Camera-type eye (tissue), 1 donor: ENCODE results near the gene DSC2. TPM values are rescaled to one million over a fixed set of nuclear protein-coding genes. Genes with fewer than 3 reads are reported as not detected.

Source experiments
- total RNA-seq: library from RNA; depleted of rRNA; stranded (reverse); fragments of >200 nt; gene quantifications from one replicate; pipeline ENCODE4 v1.2.3, GENCODE V29; 2014

Gene DSC2
- 20.9 TPM for total RNA-seq

DNA sequence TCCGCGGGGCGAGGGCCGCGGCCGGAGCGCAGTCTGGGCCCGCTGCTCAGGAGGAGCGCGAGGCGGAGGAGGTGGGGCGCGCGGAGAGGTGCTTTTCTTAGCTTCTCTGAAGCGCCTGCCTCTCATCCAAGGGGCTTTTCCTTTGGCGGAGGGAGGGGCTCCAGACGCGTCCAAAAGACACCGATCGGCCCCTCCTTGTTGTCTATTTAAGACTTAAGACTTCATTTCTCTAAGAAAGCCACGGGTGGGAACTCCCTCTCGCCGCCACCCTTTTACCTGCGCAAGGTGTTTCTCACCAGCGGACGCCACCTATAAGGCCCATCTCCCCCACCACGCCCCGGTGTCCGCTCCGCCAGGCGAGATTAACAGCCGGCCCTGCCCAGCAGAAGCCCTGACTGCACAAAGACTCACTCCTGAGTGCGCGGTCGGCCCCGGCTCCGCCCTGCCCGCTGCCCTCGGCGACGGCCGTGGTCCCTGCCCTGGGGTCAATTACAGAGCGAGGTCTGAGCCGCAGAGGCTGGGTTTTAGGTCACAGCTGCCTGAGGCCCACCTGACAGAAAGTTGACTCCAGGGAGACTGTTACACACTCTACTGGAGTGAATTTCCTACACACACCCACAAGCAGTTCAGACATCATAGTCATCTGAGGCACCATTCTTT, at the start of gene DSC2:
DSC2 (minus strand) TSS at position 397 of the 660 bp plus-strand sequence. CDS start 450 bp downstream, outside the sequence.

GRCh38 chr18:31042406-31043181, 59.6 kb downstream of the DSC2 start, which contains the start of gene DSC3:
Gene DSC3 (minus strand): TSS chr18:31042742. CDS start chr18:31042660, 82 bp downstream.

Other genes starting within 250 kb of the DSC2 start
- gene DSC3, start 59.7 kb downstream of the DSC2 start, total RNA-seq, result 18.1 TPM
- gene DSC1, start 60.4 kb upstream of the DSC2 start, total RNA-seq, result 1.8 TPM
- gene DSG1, start 215.7 kb upstream of the DSC2 start, total RNA-seq, result 8.5 TPM